GM18511 (cell line): Measurements from ENCODE around the gene ATP6AP1.

Experiments
- ATAC-seq: cut with Tn5 transposase; IDR thresholded peaks from one replicate; pipeline ENCODE4 v1.9.1; 2021; ENCODE audit warnings: mild to moderate bottlenecking, moderate library complexity; ENCODE audit not compliant: unreplicated experiment

The ATP6AP1 gene

GRCh38 chrX:154430479-154430878 is 2.0 kb downstream of the ATP6AP1 start:
- ATAC-seq: no peak

GRCh38 chrX:154430916-154431315 is 2.4 kb downstream of the ATP6AP1 start:
- ATAC-seq: no peak

DNA sequence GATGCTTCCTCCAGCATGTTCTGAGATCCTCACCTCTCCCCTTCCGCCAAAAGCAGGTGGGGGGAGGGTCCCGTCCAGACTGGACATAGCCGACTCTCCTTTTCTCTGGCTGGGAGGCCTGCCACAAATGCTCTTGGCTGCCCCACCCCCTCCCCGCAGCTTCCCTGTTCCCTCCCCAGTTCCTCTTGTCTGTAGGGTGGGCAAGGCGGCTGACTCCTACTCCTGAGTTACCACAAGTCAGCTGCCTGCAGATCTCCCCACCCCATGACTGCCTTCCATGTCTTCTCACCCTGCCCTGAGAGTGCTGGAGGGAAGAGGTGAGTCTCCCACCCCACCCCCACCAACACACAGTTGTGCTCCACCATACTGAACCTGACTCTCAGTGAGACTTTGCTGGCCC is 2.9 kb downstream of the ATP6AP1 start:
- no peak for ATAC-seq

DNA sequence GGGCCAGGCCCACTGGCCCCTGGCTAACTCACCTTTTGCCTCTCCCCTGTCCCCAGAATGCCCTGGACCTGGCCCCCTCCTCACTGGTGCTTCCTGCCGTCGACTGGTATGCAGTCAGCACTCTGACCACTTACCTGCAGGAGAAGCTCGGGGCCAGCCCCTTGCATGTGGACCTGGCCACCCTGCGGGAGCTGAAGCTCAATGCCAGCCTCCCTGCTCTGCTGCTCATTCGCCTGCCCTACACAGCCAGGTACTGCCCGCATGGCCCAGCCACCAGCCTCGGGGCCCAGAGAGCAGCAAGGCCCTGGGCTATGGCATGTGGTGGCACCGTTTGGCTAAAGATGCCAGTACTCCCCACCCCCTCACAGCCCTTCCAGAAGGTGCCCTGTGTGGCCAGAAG is 3.7 kb downstream of the ATP6AP1 start:
- ATAC-seq: no peak

- ATAC-seq: no peak
Measured at GRCh38 chrX:154433605-154434004, 5.1 kb downstream of the ATP6AP1 start.

GRCh38 chrX:154434394-154435168 is 6.1 kb downstream of the ATP6AP1 start:
- no peak for ATAC-seq

DNA sequence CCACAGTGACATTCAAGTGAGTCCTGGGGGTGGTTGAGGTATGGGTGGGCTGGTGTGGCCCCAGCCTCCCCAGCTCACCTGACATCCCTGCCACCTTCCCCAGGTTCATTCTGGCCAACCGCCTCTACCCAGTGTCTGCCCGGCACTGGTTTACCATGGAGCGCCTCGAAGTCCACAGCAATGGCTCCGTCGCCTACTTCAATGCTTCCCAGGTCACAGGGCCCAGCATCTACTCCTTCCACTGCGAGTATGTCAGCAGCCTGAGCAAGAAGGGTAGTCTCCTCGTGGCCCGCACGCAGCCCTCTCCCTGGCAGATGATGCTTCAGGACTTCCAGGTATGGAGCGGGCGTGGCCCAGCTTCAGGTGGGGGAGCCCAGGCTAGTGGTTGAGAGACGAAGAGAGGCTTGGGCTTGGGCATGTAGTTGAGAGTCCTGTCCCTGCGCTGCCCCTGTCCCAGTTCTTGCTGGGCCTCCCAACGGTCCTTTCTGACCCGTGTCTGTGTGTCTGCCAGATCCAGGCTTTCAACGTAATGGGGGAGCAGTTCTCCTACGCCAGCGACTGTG is 6.8 kb downstream of the ATP6AP1 start:
- no peak for ATAC-seq

GRCh38 chrX:154436374-154436982 is 8.0 kb downstream of the ATP6AP1 start:
- ATAC-seq: no peak

- no peak for ATAC-seq
Measured at GRCh38 chrX:154436983-154437752, 8.7 kb downstream of the ATP6AP1 start, which contains the start of gene GDI1. Gene GDI1 (plus strand): TSS chrX:154437154. CDS start chrX:154437255, 101 bp downstream.

GRCh38 chrX:154437971-154438893 is 9.8 kb downstream of the ATP6AP1 start:
- no peak for ATAC-seq

GRCh38 chrX:154439841-154440240 is 11.4 kb downstream of the ATP6AP1 start:
- ATAC-seq: no peak

- no peak for ATAC-seq
Measured at GRCh38 chrX:154440623-154441357, 12.3 kb downstream of the ATP6AP1 start.

DNA sequence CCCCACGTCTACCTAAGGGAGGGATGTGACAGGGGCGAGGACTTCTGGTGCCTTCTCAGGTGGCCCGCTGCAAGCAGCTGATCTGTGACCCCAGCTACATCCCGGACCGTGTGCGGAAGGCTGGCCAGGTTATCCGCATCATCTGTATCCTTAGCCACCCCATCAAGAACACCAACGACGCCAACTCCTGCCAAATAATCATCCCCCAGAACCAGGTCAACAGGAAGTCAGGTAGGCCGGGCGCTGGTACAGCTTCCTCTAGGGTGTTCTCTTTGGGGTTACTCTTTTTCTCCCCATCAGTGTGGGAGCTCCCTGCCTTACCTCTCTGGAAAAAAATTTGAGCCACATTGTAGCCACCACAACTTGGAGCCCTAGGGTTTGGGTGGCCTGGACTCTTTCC is 13.1 kb downstream of the ATP6AP1 start:
- no peak for ATAC-seq

GRCh38 chrX:154441984-154442707 is 13.7 kb downstream of the ATP6AP1 start:
- no peak for ATAC-seq

DNA sequence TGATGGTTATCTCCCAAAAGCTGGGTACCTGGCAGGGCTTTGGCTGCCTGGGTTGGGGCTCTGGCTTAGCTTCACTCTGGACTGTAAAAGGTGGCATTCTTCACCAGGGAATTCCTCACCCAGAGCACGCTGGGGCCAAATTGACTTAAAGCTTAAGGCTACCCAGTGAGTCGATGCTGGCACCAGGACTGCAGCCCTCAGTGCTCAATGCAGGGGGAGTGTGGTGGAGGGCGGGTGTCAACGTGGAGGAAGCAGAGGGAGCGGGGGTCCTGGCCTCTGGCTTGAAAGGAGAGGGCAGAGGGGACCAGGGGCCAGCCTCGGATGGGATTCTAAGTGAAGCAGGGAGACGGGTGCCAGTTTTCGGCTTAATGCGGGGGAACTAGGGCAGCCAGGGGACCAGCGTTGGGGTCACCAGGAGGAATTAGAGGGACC is 15.0 kb downstream of the ATP6AP1 start:
- ATAC-seq: no peak

DNA sequence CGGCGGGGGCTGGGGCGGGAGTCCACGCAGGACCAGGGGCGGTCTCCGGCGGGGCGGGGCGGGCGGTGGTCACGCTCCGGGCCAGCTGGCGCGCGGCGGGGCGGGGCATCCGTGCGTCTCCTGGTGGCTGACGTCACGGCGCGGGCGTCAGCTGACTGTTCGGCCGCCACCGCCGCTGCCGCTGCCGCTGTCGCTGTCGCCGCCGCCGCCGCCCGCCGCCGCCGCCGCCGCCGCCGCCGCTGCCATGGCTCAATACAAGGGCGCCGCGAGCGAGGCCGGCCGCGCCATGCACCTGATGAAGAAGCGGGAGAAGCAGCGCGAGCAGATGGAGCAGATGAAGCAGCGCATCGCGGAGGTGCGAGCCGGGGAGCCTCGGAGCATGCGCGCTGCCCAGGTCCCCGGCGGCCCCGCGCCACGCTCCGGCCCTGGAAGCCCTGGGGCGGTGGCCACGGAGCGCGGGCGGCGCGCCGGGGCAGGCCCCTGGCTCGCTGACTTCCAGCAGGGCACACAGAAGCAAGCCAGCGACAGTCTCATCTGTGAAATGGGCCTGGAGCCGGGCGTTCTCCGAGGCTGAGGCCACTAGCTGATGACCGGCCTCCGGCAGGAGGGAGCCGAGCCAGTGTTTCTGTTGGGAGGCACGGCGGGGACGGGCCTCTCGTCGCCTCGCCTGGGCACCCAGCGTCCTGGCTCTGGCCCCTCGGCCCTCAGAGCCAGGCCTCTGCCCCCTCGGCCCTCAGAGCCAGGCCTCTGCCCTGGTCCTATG is 15.7 kb downstream of the ATP6AP1 start, which contains the start of gene FAM50A:
Gene FAM50A, plus strand, starts transcription at position 150 of the 763 bp plus-strand sequence. Its CDS starts 95 bp downstream, at position 245.
- ATAC-seq: peak; percentile 81

DNA sequence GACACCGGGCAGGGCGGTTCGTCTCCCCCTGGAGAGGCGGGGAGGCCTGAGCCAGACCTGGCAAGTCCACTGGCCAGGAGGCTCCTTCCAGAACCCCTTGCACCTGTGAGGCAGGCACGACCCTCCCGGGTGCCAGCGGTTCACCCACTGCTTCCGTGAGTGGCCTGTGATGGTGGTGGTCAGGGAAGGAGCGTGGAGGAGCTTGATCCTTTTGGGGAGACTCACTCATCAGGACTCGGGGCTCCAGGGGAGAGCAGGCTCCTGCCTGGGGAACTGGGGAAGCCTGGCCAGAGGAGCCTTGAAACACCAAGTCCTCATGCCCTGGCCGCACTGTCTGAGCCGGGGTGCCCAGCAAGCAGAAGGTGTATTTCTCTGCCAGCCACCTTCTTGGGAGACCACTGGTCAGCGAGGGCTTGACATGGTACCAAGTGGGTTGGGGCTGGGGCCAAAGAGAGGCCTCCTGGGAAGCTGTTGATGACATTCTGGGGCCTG is 16.3 kb downstream of the ATP6AP1 start:
- no peak for ATAC-seq

DNA sequence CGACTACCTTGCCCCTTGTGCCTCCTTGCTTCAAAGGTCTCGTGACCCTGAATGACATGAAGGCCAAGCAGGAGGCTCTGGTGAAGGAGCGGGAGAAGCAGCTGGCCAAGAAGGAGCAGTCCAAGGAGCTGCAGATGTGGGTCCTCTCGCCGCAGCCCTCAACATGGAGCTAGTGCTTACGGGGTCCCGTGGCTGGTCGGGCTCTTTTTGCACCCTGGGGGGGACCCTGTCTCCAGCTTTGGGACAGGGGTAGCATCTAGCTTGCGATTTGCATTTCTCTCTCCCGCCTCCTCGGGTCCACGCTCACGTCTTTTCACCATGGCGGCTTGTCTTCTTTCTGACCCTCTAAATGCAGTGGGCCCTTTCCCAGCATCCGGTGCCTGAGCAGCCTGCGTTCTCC is 17.3 kb downstream of the ATP6AP1 start:
- no peak for ATAC-seq
